ENCODE measurements around the gene MRGPRX1. TPM values are rescaled to one million over a fixed set of nuclear protein-coding genes. Genes with fewer than 3 reads are reported as not detected.

MRGPRX1 gene
- polyA plus RNA-seq, 1 donor from 2014 or later = not detected

DNA sequence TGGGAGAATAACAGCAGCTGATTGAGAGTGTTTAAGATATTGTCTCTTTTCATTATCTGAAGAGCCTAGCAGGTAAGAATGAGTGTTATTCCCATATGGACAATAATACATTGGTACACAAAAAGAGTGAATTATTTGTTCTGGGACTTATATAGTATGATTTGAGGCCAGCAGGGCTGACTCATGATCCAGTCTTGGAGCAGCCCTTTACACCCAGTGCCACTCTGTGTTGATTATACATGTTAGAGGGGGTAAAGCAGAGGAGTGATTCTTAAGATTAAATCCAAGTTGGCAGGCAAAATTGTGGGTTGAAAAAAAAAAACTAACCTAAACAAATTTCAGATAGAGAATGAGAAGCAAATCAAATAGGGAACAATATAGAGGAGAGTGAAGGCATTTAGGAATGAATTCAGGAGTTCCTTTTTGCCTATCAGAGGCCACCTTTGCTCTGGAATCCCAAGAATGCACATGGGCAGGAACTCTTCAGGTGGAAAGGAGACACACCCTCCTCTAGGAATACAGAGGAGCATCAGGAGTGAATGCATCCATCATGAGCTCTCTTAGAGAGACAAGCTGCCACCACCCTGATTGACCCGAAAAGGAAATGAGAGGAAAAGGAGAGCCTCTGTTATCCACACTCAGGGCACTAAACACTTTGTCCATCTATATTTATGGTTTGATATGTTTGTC lies 19.2 kb upstream of the MRGPRX1 start:
- Histone ChIP-seq H3K9ac (ENCODE audit: low read length) (no peak overlapping the region), H3K4me3 (ENCODE audit: low read length) (no peak overlapping the region), H3K4me2 (ENCODE audit: low read length) (no peak overlapping the region), H4K20me1 (ENCODE audit: insufficient read depth) (no peaks in the 10 kb centered on the region), H3K36me3 (ENCODE audit: insufficient read depth, low read length) (no peaks in the 10 kb centered on the region), H3K27ac (ENCODE audit: low read length) (no peak overlapping the region), H3K79me2 (replicated peaks; ENCODE audit: insufficient read depth, low read length) (no peaks in the 10 kb centered on the region), H3F3A (ENCODE audit: insufficient read depth, low read length, poor library complexity, severe bottlenecking) (no peaks in the 10 kb centered on the region), H3K9me2 (ENCODE audit: insufficient read depth, low read length) (no peaks in the 10 kb centered on the region), H3K27me3 (ENCODE audit: insufficient read depth, low read depth, low read length) (no peaks in the 10 kb centered on the region), H2AFZ (ENCODE audit: low read depth, low read length) (no peak overlapping the region), H3K9me3 (ENCODE audit: low read length) (no peaks in the 10 kb centered on the region)
- TF ChIP-seq RAD21 (conservative IDR thresholded peaks at IDR 0.05) (no peak), MXI1 (conservative IDR thresholded peaks at IDR 0.05; ENCODE audit: poor library complexity, severe bottlenecking) (no peak), TAF1 (IDR thresholded peaks at IDR 0.05; ENCODE audit: low read depth) (no peak), POLR2AphosphoS5 (IDR thresholded peaks at IDR 0.05) (no peak), SMC3 (conservative IDR thresholded peaks at IDR 0.05; ENCODE audit: poor library complexity) (no peak)
- TF ChIP-seq, protein P1, sequence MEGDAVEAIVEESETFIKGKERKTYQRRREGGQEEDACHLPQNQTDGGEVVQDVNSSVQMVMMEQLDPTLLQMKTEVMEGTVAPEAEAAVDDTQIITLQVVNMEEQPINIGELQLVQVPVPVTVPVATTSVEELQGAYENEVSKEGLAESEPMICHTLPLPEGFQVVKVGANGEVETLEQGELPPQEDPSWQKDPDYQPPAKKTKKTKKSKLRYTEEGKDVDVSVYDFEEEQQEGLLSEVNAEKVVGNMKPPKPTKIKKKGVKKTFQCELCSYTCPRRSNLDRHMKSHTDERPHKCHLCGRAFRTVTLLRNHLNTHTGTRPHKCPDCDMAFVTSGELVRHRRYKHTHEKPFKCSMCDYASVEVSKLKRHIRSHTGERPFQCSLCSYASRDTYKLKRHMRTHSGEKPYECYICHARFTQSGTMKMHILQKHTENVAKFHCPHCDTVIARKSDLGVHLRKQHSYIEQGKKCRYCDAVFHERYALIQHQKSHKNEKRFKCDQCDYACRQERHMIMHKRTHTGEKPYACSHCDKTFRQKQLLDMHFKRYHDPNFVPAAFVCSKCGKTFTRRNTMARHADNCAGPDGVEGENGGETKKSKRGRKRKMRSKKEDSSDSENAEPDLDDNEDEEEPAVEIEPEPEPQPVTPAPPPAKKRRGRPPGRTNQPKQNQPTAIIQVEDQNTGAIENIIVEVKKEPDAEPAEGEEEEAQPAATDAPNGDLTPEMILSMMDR (IDR thresholded peaks at IDR 0.05; ENCODE audit: poor library complexity, severe bottlenecking) = no peak

DNA sequence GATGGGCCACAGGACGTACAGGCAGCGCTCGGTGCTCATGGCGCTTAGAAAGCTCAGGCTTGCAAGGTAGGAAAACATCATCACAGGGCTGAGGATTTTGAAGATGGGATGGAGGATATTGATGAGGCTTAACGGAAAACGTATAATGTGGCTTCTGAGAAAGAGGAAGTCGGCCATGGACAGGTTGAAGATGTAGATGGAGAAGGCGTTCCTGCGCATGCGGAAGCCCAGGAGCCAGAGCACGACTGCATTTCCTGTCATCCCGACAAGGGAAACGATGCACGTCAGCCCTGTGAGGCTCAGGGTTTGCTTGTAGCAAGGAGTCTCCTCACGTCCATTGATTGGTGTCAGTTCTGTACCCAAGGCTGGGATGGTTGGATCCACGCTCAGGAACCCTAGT lies 17.4 kb upstream of the MRGPRX1 start:
- Histone ChIP-seq H3K27me3 (ENCODE audit: insufficient read depth, low read depth, low read length) (no peaks in the 10 kb centered on the region), H3K79me2 (replicated peaks; ENCODE audit: insufficient read depth, low read length) (no peaks in the 10 kb centered on the region), H3K36me3 (ENCODE audit: insufficient read depth, low read length) (no peaks in the 10 kb centered on the region), H3K9me2 (ENCODE audit: insufficient read depth, low read length) (no peaks in the 10 kb centered on the region), H3K9me3 (ENCODE audit: low read length) (no peaks in the 10 kb centered on the region), H3F3A (ENCODE audit: insufficient read depth, low read length, poor library complexity, severe bottlenecking) (no peaks in the 10 kb centered on the region), H4K20me1 (ENCODE audit: insufficient read depth) (no peaks in the 10 kb centered on the region), H3K9ac (ENCODE audit: low read length) (no peak overlapping the region), H3K4me2 (ENCODE audit: low read length) (no peak overlapping the region), H3K4me3 (ENCODE audit: low read length) (no peak overlapping the region), H2AFZ (ENCODE audit: low read depth, low read length) (no peak overlapping the region), H3K27ac (ENCODE audit: low read length) (no peak overlapping the region)
- no peak for TF ChIP-seq EZH2 (IDR thresholded peaks at IDR 0.05; ENCODE audit: borderline replicate concordance, insufficient read depth, low read length, poor library complexity, severe bottlenecking)

DNA sequence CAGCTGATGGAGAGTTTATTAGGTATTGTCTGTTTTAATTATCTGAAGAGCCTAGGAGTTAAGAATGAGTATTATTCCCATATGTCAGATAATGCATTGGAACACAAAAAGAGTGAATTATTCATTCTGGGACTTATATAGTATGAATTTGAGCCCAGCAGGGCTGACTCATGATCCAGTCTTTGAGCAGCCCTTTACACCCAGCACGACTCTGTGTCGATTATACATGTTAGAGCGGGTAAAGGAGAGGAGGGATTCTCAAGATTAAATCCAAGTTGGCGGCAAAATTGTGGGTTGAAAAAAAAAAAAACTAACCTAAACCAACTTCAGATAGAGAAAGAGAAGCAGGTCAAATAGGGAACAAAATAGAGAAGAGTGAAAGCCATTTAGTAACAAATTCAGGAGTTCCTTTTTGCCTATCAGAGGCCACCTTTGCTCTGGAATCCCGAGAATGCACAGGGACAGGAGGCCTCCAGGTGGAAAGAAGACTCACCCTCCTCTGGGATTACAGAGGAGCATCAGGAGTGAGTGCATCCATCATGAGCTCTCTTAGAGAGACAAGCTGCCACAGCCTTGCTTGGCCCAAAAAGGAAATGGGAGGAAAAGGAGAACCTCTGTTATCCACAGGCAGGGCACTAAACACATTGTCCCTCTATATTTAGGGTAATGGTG lies 3.1 kb downstream of the MRGPRX1 start:
- Histone ChIP-seq H3K9me3 (ENCODE audit: low read length) (no peaks in the 10 kb centered on the region), H3K4me2 (ENCODE audit: low read length) (no peak overlapping the region), H3K4me3 (ENCODE audit: low read length) (no peak overlapping the region), H3F3A (ENCODE audit: insufficient read depth, low read length, poor library complexity, severe bottlenecking) (no peaks in the 10 kb centered on the region), H3K79me2 (replicated peaks; ENCODE audit: insufficient read depth, low read length) (no peaks in the 10 kb centered on the region), H3K36me3 (ENCODE audit: insufficient read depth, low read length) (no peaks in the 10 kb centered on the region), H3K27ac (ENCODE audit: low read length) (no peak overlapping the region), H3K9ac (ENCODE audit: low read length) (no peak overlapping the region), H4K20me1 (ENCODE audit: insufficient read depth) (no peaks in the 10 kb centered on the region), H3K9me2 (ENCODE audit: insufficient read depth, low read length) (no peaks in the 10 kb centered on the region), H3K27me3 (ENCODE audit: insufficient read depth, low read depth, low read length) (no peaks in the 10 kb centered on the region), H2AFZ (ENCODE audit: low read depth, low read length) (no peak overlapping the region)
- TF ChIP-seq, protein P1 (IDR thresholded peaks at IDR 0.05; ENCODE audit: poor library complexity, severe bottlenecking) = no peak
- TF ChIP-seq EZH2 (IDR thresholded peaks at IDR 0.05; ENCODE audit: borderline replicate concordance, insufficient read depth, low read length, poor library complexity, severe bottlenecking) (no peak), TAF1 (IDR thresholded peaks at IDR 0.05; ENCODE audit: low read depth) (no peak), SMC3 (conservative IDR thresholded peaks at IDR 0.05; ENCODE audit: poor library complexity) (no peak), MXI1 (conservative IDR thresholded peaks at IDR 0.05; ENCODE audit: poor library complexity, severe bottlenecking) (no peak), POLR2AphosphoS5 (IDR thresholded peaks at IDR 0.05) (no peak), RAD21 (conservative IDR thresholded peaks at IDR 0.05) (no peak)

Measured in neural cell (in vitro differentiated cells).